NCI-H2196 (cell line): Measurements from ENCODE around the gene GALNT15.

Experiments
- DNase-seq: peaks from one replicate; lab custom pipeline; 2025; ENCODE audit not compliant: unreplicated experiment; lab: John Stamatoyannopoulos, UW

The GALNT15 gene

GRCh38 chr3:16174389-16174788 lies at the start of gene GALNT15:
TSS of gene GALNT15 (plus strand) at chr3:16174680. CDS start at chr3:16175152, 472 bp downstream.
- DNase-seq, result no peak

- no peak for DNase-seq
These were observed 47.8 kb upstream of the GALNT15 start for GRCh38 chr3:16126634-16127033.

- DNase-seq, result no peak
These were observed 47.2 kb upstream of the GALNT15 start for GRCh38 chr3:16127249-16127648.

GRCh38 chr3:16130066-16130465 lies 44.4 kb upstream of the GALNT15 start:
- no peak for DNase-seq

- DNase-seq, result no peak
These were observed 42.3 kb upstream of the GALNT15 start for GRCh38 chr3:16132190-16132589.

- no peak for DNase-seq
These were observed 41.6 kb upstream of the GALNT15 start for GRCh38 chr3:16132928-16133327.

- DNase-seq, result no peak
These were observed 40.1 kb upstream of the GALNT15 start for GRCh38 chr3:16134173-16134928.

- DNase-seq, result no peak
These were observed 38.4 kb upstream of the GALNT15 start for GRCh38 chr3:16136055-16136454.

- DNase-seq, result no peak
These were observed 37.4 kb upstream of the GALNT15 start for GRCh38 chr3:16137044-16137443.

GRCh38 chr3:16137977-16138376 lies 36.5 kb upstream of the GALNT15 start:
- no peak for DNase-seq

GRCh38 chr3:16140116-16140893 lies 34.2 kb upstream of the GALNT15 start:
- DNase-seq, result no peak

- no peak for DNase-seq
These were observed 33.6 kb upstream of the GALNT15 start for GRCh38 chr3:16140894-16141285.

GRCh38 chr3:16142350-16143025 lies 32.0 kb upstream of the GALNT15 start:
- DNase-seq, result no peak

- no peak for DNase-seq
These were observed 30.5 kb upstream of the GALNT15 start for GRCh38 chr3:16143861-16144447.

- no peak for DNase-seq
These were observed 29.3 kb upstream of the GALNT15 start for GRCh38 chr3:16145176-16145575.

- no peak for DNase-seq
These were observed 28.3 kb upstream of the GALNT15 start for GRCh38 chr3:16146015-16146730.

GRCh38 chr3:16147220-16147994 lies 27.1 kb upstream of the GALNT15 start:
- DNase-seq, result no peak

- DNase-seq, result no peak
These were observed 26.3 kb upstream of the GALNT15 start for GRCh38 chr3:16148213-16148612.

GRCh38 chr3:16148783-16149182 lies 25.7 kb upstream of the GALNT15 start:
- no peak for DNase-seq

GRCh38 chr3:16150285-16150684 lies 24.2 kb upstream of the GALNT15 start:
- DNase-seq, result no peak
